Fibroblast of lung (primary cell): ENCODE results near the gene NOS3. TPM values are rescaled to one million over a fixed set of nuclear protein-coding genes. Genes with fewer than 3 reads are reported as not detected.

Experiments
- DNase-seq, 2 donors: peaks; one replicate each; pipeline versions ENCODE4 v3.0.0 to v3.0.0-alpha.2; 2010; ENCODE audit warnings: low read depth in 2 of 2
- H2AFZ ChIP-seq: 2 replicates; pipeline ENCODE4 v1.5.1; 2012; ENCODE audit warnings: low read length, control low read depth, inconsistent platforms
- H3K27ac ChIP-seq: 2 replicates; pipeline ENCODE4 v1.5.1; 2011; ENCODE audit warnings: low read length, control low read depth; ENCODE audit not compliant: insufficient read depth
- H3K27me3 ChIP-seq: 2 replicates; pipeline ENCODE4 v1.5.1; 2011; ENCODE audit warnings: mild to moderate bottlenecking, low read length; ENCODE audit not compliant: control insufficient read depth, insufficient read depth
- H3K36me3 ChIP-seq: 2 replicates; pipeline ENCODE4 v1.5.1; 2011; ENCODE audit warnings: low read length; ENCODE audit not compliant: control insufficient read depth, insufficient read depth
- H3K4me1 ChIP-seq: 2 replicates; pipeline ENCODE4 v1.5.1; 2011; ENCODE audit warnings: low read length; ENCODE audit not compliant: control insufficient read depth, insufficient read depth; ENCODE audit errors: extremely low read depth
- H3K4me2 ChIP-seq: 2 replicates; pipeline ENCODE4 v1.5.1; 2011; ENCODE audit warnings: low read length, control low read depth; ENCODE audit not compliant: insufficient read depth; ENCODE audit errors: extremely low read depth
- H3K4me3 ChIP-seq, 4 experiments: fragments of 200-600 bp in 1 of 4; sonication (generic) in 1 of 4; replicated peaks in 1 of 4; 2 replicates each; pipeline ENCODE4 v1.5.1; 2011 to 2016; ENCODE audit warnings: low read length in 4 of 4, low read depth in 3 of 4, mild to moderate bottlenecking in 3 of 4, control low read depth in 2 of 4, inconsistent platforms in 1 of 4, mixed read lengths in 1 of 4; ENCODE audit not compliant: insufficient read depth in 1 of 4; ENCODE audit errors: control extremely low read depth in 1 of 4
- H3K79me2 ChIP-seq: 2 replicates; pipeline ENCODE4 v1.5.1; 2012; ENCODE audit warnings: mild to moderate bottlenecking, low read length, inconsistent platforms; ENCODE audit not compliant: control insufficient read depth, insufficient read depth
- H3K9ac ChIP-seq: 2 replicates; pipeline ENCODE4 v1.5.1; 2011; ENCODE audit warnings: mild to moderate bottlenecking, low read length, control low read depth; ENCODE audit not compliant: insufficient read depth
- H3K9me3 ChIP-seq: 2 replicates; pipeline ENCODE4 v1.5.1; 2012; ENCODE audit warnings: low read depth, low read length; ENCODE audit not compliant: control insufficient read depth, insufficient read depth
- H4K20me1 ChIP-seq: 2 replicates; pipeline ENCODE4 v1.5.1; 2011; ENCODE audit warnings: low read length; ENCODE audit not compliant: control insufficient read depth, insufficient read depth; ENCODE audit errors: extremely low read depth
- EZH2 ChIP-seq: IDR thresholded peaks from 2 replicates; pipeline ENCODE4 v1.5.1; 2012; ENCODE audit warnings: low read length, control low read depth, mild to moderate bottlenecking; ENCODE audit errors: missing control alignments
- polyA plus RNA-seq, 2 donors: library from polyadenylated mRNA; depleted of rRNA in 1 of 2; stranded (reverse) in 1 of 2; unstranded in 1 of 2; fragments of >200 nt; gene quantifications; 2 replicates each; pipeline ENCODE4 v1.2.1, GENCODE V29; 2011 to 2012; ENCODE audit warnings: missing spikeins in 1 of 2
- total RNA-seq: library from RNA; depleted of rRNA; stranded (reverse); fragments of >200 nt; gene quantifications from 2 replicates; pipeline ENCODE4 v1.2.1, GENCODE V29; 2014
- TF ChIP-seq, protein P1 (sequence below), 2 donors: IDR thresholded peaks in 1 of 2; conservative IDR thresholded peaks in 1 of 2; 1 replicate in 1 of 2; 2 replicates in 1 of 2; pipeline ENCODE4 v1.5.1; 2011 to 2012; ENCODE audit warnings: low read length in 2 of 2, control low read depth in 1 of 2, inconsistent platforms in 1 of 2, low read depth in 1 of 2, mild to moderate bottlenecking in 1 of 2

NOS3 gene
- total and polyA plus RNA-seq, 2 donors (not counting 1 experiment from before 2014, with no cell fraction given) = 0.12 to 0.50 TPM

GRCh38 chr7:151062111-151062398 is 71.2 kb downstream of the NOS3 start:
- no peak overlapping the region for H2AFZ ChIP-seq
- no peaks in the 10 kb centered on the region for H3K27me3 ChIP-seq
- peaks cover 18% of the 10 kb centered on the region for H3K36me3 ChIP-seq
- no peak overlapping the region for H3K9ac ChIP-seq
- TF ChIP-seq EZH2 = no peak
- TF ChIP-seq, protein P1, sequence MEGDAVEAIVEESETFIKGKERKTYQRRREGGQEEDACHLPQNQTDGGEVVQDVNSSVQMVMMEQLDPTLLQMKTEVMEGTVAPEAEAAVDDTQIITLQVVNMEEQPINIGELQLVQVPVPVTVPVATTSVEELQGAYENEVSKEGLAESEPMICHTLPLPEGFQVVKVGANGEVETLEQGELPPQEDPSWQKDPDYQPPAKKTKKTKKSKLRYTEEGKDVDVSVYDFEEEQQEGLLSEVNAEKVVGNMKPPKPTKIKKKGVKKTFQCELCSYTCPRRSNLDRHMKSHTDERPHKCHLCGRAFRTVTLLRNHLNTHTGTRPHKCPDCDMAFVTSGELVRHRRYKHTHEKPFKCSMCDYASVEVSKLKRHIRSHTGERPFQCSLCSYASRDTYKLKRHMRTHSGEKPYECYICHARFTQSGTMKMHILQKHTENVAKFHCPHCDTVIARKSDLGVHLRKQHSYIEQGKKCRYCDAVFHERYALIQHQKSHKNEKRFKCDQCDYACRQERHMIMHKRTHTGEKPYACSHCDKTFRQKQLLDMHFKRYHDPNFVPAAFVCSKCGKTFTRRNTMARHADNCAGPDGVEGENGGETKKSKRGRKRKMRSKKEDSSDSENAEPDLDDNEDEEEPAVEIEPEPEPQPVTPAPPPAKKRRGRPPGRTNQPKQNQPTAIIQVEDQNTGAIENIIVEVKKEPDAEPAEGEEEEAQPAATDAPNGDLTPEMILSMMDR (conservative IDR thresholded peaks at IDR 0.05 in 1 of 2, IDR thresholded peaks at IDR 0.05 in 1 of 2; ENCODE audit: low read depth in 1 of 2, low read length in 2 of 2) = no peak
- no peak overlapping the region for H3K27ac ChIP-seq
- H3K9me3 ChIP-seq = no peaks in the 10 kb centered on the region
- no peaks in the 10 kb centered on the region for H4K20me1 ChIP-seq
- H3K4me1 ChIP-seq = peaks cover 20% of the 10 kb centered on the region
- no peak overlapping the region for H3K4me2 ChIP-seq
- DNase-seq = no peak
- peaks cover 33% of the 10 kb centered on the region for H3K79me2 ChIP-seq
- H3K4me3 ChIP-seq = peak overlapping the region in 1 of 4 experiments; percentile 89

GRCh38 chr7:151062399-151063211 is 71.8 kb downstream of the NOS3 start:
- Histone ChIP-seq H3K79me2 (peaks cover 33% of the 10 kb centered on the region), H3K4me1 (peaks cover 20% of the 10 kb centered on the region), H4K20me1 (no peaks in the 10 kb centered on the region), H3K27ac (peak overlapping the region; percentile 56), H3K9ac (no peak overlapping the region), H3K4me2 (peak overlapping the region; percentile 54), H3K27me3 (no peaks in the 10 kb centered on the region), H3K9me3 (no peaks in the 10 kb centered on the region), H3K4me3 (peak overlapping the region in 1 of 4 experiments; percentile 34), H2AFZ (no peak overlapping the region), H3K36me3 (peaks cover 18% of the 10 kb centered on the region)
- no peak for TF ChIP-seq EZH2
- TF ChIP-seq, protein P1 (conservative IDR thresholded peaks at IDR 0.05 in 1 of 2, IDR thresholded peaks at IDR 0.05 in 1 of 2; ENCODE audit: low read depth in 1 of 2, low read length in 2 of 2) = no peak
- peak; percentile 59 to 88 for DNase-seq

- no peak overlapping the region for H3K4me3 ChIP-seq
- H3K9ac ChIP-seq = no peak overlapping the region
- H3K79me2 ChIP-seq = peaks cover 33% of the 10 kb centered on the region
- H3K27ac ChIP-seq = no peak overlapping the region
- no peak overlapping the region for H3K4me2 ChIP-seq
- DNase-seq = peak; percentile 64 to 67
- H3K36me3 ChIP-seq = peaks cover 23% of the 10 kb centered on the region
- no peaks in the 10 kb centered on the region for H4K20me1 ChIP-seq
- no peaks in the 10 kb centered on the region for H3K9me3 ChIP-seq
- no peaks in the 10 kb centered on the region for H3K27me3 ChIP-seq
- TF ChIP-seq, protein P1 (conservative IDR thresholded peaks at IDR 0.05 in 1 of 2, IDR thresholded peaks at IDR 0.05 in 1 of 2; ENCODE audit: low read depth in 1 of 2, low read length in 2 of 2) = no peak
- no peak for TF ChIP-seq EZH2
- H3K4me1 ChIP-seq = peaks cover 20% of the 10 kb centered on the region
- H2AFZ ChIP-seq = no peak overlapping the region
Observed at GRCh38 chr7:151063212-151063561, 72.4 kb downstream of the NOS3 start.

Other genes starting within 250 kb of the NOS3 start
- 26.8 and 95.3 TPM in 2 replicates for gene TMEM176B, start 190.7 kb upstream of the NOS3 start, total RNA-seq
- 0.78 and 1.1 TPM in 2 replicates for gene TMEM176B, start 190.7 kb upstream of the NOS3 start, polyA plus RNA-seq
- gene TMEM176A, start 190.2 kb upstream of the NOS3 start, total RNA-seq = 14.2 and 61.1 TPM in 2 replicates
- 0.12 and 0.38 TPM in 2 replicates for gene TMEM176A, start 190.2 kb upstream of the NOS3 start, polyA plus RNA-seq
- not detected in 2 replicates for gene AOC1, start 138.5 kb upstream of the NOS3 start, total RNA-seq
- not detected in 2 replicates for gene AOC1, start 138.5 kb upstream of the NOS3 start, polyA plus RNA-seq
- gene KCNH2, start 12.7 kb upstream of the NOS3 start, total RNA-seq = 6.1 and 6.2 TPM in 2 replicates
- gene KCNH2, start 12.7 kb upstream of the NOS3 start, polyA plus RNA-seq = 0.15 and 0.20 TPM in 2 replicates
- under 0.01 TPM in 1 of 2 replicates, not detected in the other for gene ATG9B, start 33.5 kb downstream of the NOS3 start, total RNA-seq
- 0.03 TPM in 2 replicates for gene ATG9B, start 33.5 kb downstream of the NOS3 start, polyA plus RNA-seq
- gene ABCB8, start 37.4 kb downstream of the NOS3 start, total RNA-seq = 16.4 and 20.0 TPM in 2 replicates
- 12.1 and 14.5 TPM in 2 replicates for gene ABCB8, start 37.4 kb downstream of the NOS3 start, polyA plus RNA-seq
- under 0.01 and 0.17 TPM in 2 replicates for gene ASIC3, start 57.5 kb downstream of the NOS3 start, total RNA-seq
- gene ASIC3, start 57.5 kb downstream of the NOS3 start, polyA plus RNA-seq = 0.05 and 0.07 TPM in 2 replicates
- 25.9 and 27.7 TPM in 2 replicates for gene CDK5, start 66.9 kb downstream of the NOS3 start, total RNA-seq
- gene CDK5, start 66.9 kb downstream of the NOS3 start, polyA plus RNA-seq = 15.1 and 24.7 TPM in 2 replicates
- 56.0 and 61.8 TPM in 2 replicates for gene SLC4A2, start 68.6 kb downstream of the NOS3 start, total RNA-seq
- 30.5 and 54.1 TPM in 2 replicates for gene SLC4A2, start 68.6 kb downstream of the NOS3 start, polyA plus RNA-seq
- gene FASTK, start 89.8 kb downstream of the NOS3 start, total RNA-seq = 64.7 and 69.5 TPM in 2 replicates
- gene FASTK, start 89.8 kb downstream of the NOS3 start, polyA plus RNA-seq = 33.8 and 34.1 TPM in 2 replicates
- gene TMUB1, start 92.5 kb downstream of the NOS3 start, total RNA-seq = 14.1 and 20.3 TPM in 2 replicates
- 11.9 and 17.1 TPM in 2 replicates for gene TMUB1, start 92.5 kb downstream of the NOS3 start, polyA plus RNA-seq
- 34.2 and 44.9 TPM in 2 replicates for gene AGAP3, start 95.5 kb downstream of the NOS3 start, total RNA-seq
- gene AGAP3, start 95.5 kb downstream of the NOS3 start, polyA plus RNA-seq = 32.9 and 33.5 TPM in 2 replicates
- not detected in 2 replicates for gene GBX1, start 176.7 kb downstream of the NOS3 start, total RNA-seq
- not detected in 2 replicates for gene GBX1, start 176.7 kb downstream of the NOS3 start, polyA plus RNA-seq
- not detected in 2 replicates for gene ASB10, start 196.2 kb downstream of the NOS3 start, total RNA-seq
- gene ASB10, start 196.2 kb downstream of the NOS3 start, polyA plus RNA-seq = not detected in 2 replicates
- gene H2BK1, start 219.5 kb downstream of the NOS3 start, total RNA-seq = not detected in 2 replicates
- not detected in 2 replicates for gene H2BK1, start 219.5 kb downstream of the NOS3 start, polyA plus RNA-seq
- 46.4 and 46.7 TPM in 2 replicates for gene ABCF2, start 236.2 kb downstream of the NOS3 start, total RNA-seq
- 41.6 and 66.1 TPM in 2 replicates for gene ABCF2, start 236.2 kb downstream of the NOS3 start, polyA plus RNA-seq
- gene CHPF2, start 241.5 kb downstream of the NOS3 start, total RNA-seq = 33.9 and 46.7 TPM in 2 replicates
- 33.6 and 42.5 TPM in 2 replicates for gene CHPF2, start 241.5 kb downstream of the NOS3 start, polyA plus RNA-seq